ENCODE results near the gene ZMIZ1.

GRCh38 chr10:79314761-79315601 is 246.2 kb downstream of the ZMIZ1 start:
- no peak for TF ChIP-seq POLR2AphosphoS5 (IDR thresholded peaks at IDR 0.05; ENCODE audit: low read depth, low read length)
- no peak for TF ChIP-seq TAF1 (IDR thresholded peaks at IDR 0.05; ENCODE audit: borderline replicate concordance, insufficient read depth, low read length)
- TF ChIP-seq REST (IDR thresholded peaks at IDR 0.05; ENCODE audit: insufficient read depth in 1 of 2, low read depth in 2 of 2, low read length in 2 of 2) = no peak
